Endothelial cell (in vitro differentiated cells): ENCODE data around the gene PGM1. TPM values are rescaled to one million over a fixed set of nuclear protein-coding genes. Genes with fewer than 3 reads are reported as not detected.

Experiments used
- DNase-seq: peaks from one replicate; pipeline ENCODE4 v3.0.0; 2021; ENCODE audit warnings: low spot score
- H3K27ac Mint-ChIP-seq: one replicate; pipeline ENCODE4 v1.8.0; 2021; ENCODE audit warnings: mixed read lengths, inconsistent platforms; ENCODE audit not compliant: unreplicated experiment
- H3K27me3 Mint-ChIP-seq: one replicate; pipeline ENCODE4 v1.8.0; 2021; ENCODE audit warnings: mild to moderate bottlenecking, moderate library complexity, mixed read lengths, inconsistent platforms; ENCODE audit not compliant: unreplicated experiment
- H3K36me3 Mint-ChIP-seq: one replicate; pipeline ENCODE4 v1.8.0; 2021; ENCODE audit warnings: mild to moderate bottlenecking, low read depth, mixed read lengths, inconsistent platforms; ENCODE audit not compliant: unreplicated experiment
- H3K4me1 Mint-ChIP-seq: one replicate; pipeline ENCODE4 v1.8.0; 2021; ENCODE audit warnings: mild to moderate bottlenecking, mixed read lengths, inconsistent platforms; ENCODE audit not compliant: unreplicated experiment
- H3K4me3 Mint-ChIP-seq: one replicate; pipeline ENCODE4 v1.8.0; 2021; ENCODE audit warnings: mild to moderate bottlenecking, mixed read lengths, inconsistent platforms; ENCODE audit not compliant: unreplicated experiment
- H3K9me3 Mint-ChIP-seq: one replicate; pipeline ENCODE4 v1.8.0; 2021; ENCODE audit warnings: mixed read lengths, inconsistent platforms; ENCODE audit not compliant: unreplicated experiment
- total RNA-seq: library from RNA; stranded (reverse); fragmentation: NEBNext Ultra II Directional; extraction: Animal tissue kit (Norgen Biotek cat#: 25700); gene quantifications from one replicate; pipeline ENCODE4 v1.2.1, GENCODE V29; 2021; ENCODE audit not compliant: unreplicated experiment
- TF ChIP-seq, protein P1 (sequence below): fragments of 200-600 bp; sonication (generic); IDR thresholded peaks from one replicate; pipeline ENCODE4 v1.5.0; 2021; ENCODE audit warnings: antibody characterized with exemption; ENCODE audit not compliant: unreplicated experiment

Gene PGM1
- total RNA-seq, 1 donor from 2014 or later = 30.6 TPM

DNA sequence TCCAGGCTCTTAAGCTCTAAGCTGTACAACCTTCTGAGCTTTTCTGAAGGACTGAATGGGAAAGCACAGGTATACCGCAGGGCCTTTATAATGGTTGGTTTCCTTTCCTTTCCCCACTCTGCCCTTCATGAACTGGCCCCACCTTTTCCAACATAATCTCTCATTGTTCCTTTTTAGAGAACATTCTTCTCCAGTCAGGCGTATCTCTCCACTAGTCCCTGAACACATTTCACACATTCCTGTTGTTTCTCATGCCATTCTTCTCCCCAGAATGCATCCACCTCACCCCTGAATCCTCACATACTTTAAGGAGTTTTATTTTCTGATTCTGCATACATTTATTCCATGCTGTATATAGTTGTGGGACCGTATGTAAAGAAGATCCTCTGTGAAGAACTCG is 41.3 kb downstream of the PGM1 start:
- TF ChIP-seq, protein P1, sequence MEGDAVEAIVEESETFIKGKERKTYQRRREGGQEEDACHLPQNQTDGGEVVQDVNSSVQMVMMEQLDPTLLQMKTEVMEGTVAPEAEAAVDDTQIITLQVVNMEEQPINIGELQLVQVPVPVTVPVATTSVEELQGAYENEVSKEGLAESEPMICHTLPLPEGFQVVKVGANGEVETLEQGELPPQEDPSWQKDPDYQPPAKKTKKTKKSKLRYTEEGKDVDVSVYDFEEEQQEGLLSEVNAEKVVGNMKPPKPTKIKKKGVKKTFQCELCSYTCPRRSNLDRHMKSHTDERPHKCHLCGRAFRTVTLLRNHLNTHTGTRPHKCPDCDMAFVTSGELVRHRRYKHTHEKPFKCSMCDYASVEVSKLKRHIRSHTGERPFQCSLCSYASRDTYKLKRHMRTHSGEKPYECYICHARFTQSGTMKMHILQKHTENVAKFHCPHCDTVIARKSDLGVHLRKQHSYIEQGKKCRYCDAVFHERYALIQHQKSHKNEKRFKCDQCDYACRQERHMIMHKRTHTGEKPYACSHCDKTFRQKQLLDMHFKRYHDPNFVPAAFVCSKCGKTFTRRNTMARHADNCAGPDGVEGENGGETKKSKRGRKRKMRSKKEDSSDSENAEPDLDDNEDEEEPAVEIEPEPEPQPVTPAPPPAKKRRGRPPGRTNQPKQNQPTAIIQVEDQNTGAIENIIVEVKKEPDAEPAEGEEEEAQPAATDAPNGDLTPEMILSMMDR = no peak
- no peak overlapping the region for H3K4me3 Mint-ChIP-seq
- peaks cover 7% of the 10 kb centered on the region for H3K4me1 Mint-ChIP-seq
- DNase-seq = no peak
- no peaks in the 10 kb centered on the region for H3K9me3 Mint-ChIP-seq
- H3K27ac Mint-ChIP-seq = no peak overlapping the region
- peaks cover 3% of the 10 kb centered on the region for H3K36me3 Mint-ChIP-seq
- H3K27me3 Mint-ChIP-seq = peaks cover 4% of the 10 kb centered on the region

DNA sequence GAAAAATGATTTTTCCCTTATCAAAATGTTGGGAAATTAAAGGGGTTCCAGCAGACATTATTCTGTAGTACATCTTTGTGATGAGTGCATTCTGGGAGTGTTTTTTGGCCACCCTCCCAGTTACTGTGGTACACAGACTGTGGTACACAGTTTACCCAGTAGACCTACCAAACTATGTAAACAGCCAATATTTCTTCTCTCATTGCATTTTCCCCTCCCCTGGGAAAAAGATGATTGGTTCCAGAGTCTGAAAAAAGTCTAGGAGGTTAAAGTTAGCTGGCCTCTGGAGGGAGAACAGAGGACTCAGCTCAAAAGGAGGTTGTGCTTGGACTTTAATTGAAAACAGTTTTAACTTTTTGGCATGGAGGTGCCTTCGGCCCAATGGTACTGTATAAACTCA is 42.5 kb downstream of the PGM1 start:
- H3K9me3 Mint-ChIP-seq = no peaks in the 10 kb centered on the region
- no peak overlapping the region for H3K4me3 Mint-ChIP-seq
- H3K36me3 Mint-ChIP-seq = peaks cover 3% of the 10 kb centered on the region
- peaks cover 7% of the 10 kb centered on the region for H3K4me1 Mint-ChIP-seq
- no peak overlapping the region for H3K27ac Mint-ChIP-seq
- no peak for DNase-seq
- peaks cover 4% of the 10 kb centered on the region for H3K27me3 Mint-ChIP-seq
- TF ChIP-seq, protein P1 = no peak

DNA sequence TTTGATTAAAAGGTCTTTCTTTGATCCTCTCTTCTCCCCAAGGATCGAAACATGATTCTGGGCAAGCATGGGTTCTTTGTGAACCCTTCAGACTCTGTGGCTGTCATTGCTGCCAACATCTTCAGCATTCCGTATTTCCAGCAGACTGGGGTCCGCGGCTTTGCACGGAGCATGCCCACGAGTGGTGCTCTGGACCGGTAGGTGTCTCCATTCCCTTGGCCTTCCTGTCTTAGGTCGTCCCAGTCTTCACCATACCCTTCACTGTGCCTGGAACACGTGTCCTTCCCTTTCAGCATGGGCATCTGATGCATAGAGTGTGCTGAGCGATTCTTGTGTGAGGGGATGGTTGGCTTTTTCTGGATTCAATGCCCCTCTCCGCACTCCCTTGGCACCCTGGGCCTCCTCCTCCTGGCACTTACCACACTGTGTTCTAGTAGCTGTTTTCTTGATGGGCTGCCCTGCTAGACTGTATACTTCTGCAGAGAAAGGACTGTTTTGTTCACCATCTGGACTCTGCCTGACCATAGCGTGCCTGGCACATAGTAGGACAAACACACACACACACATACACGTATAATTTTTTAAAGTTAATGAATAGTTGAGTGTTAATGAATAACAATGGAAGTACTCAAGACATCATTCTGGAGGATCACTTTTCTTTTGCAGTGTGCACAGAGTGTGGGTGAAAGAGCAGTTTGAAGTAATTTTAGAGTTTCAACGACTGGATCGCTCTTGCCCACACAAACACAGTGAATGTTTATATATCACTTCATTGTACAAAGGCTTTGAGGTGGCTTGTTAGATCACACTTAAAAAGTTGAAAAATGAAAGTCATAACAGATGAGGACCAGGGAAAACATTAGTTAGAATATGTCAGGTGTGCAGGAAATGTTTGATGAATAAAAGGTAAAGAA is 43.2 kb downstream of the PGM1 start:
- Mint-ChIP-seq H3K27me3 (peaks cover 4% of the 10 kb centered on the region), H3K4me3 (no peak overlapping the region), H3K4me1 (peaks cover 7% of the 10 kb centered on the region), H3K9me3 (no peaks in the 10 kb centered on the region), H3K36me3 (peaks cover 3% of the 10 kb centered on the region), H3K27ac (no peak overlapping the region)
- TF ChIP-seq, protein P1 = no peak
- DNase-seq = no peak

DNA sequence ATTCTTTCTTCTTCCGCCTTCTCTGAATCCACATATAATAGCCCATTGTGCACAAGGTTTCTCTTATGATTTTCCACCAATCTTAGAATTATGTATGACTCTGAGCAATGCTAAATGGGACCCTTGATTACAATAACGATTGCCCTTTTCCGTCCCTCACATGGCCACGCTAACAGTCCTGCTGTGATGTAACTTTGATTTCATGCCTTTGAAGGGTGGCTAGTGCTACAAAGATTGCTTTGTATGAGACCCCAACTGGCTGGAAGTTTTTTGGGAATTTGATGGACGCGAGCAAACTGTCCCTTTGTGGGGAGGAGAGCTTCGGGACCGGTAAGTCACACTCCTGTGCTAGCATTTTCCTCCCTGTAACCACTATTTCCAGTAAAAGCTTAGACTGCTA is 45.3 kb downstream of the PGM1 start:
- Mint-ChIP-seq H3K27me3 (peaks cover 4% of the 10 kb centered on the region), H3K27ac (no peak overlapping the region), H3K9me3 (no peaks in the 10 kb centered on the region), H3K4me1 (peaks cover 7% of the 10 kb centered on the region), H3K36me3 (peaks cover 3% of the 10 kb centered on the region), H3K4me3 (no peak overlapping the region)
- TF ChIP-seq, protein P1 = no peak
- no peak for DNase-seq

DNA sequence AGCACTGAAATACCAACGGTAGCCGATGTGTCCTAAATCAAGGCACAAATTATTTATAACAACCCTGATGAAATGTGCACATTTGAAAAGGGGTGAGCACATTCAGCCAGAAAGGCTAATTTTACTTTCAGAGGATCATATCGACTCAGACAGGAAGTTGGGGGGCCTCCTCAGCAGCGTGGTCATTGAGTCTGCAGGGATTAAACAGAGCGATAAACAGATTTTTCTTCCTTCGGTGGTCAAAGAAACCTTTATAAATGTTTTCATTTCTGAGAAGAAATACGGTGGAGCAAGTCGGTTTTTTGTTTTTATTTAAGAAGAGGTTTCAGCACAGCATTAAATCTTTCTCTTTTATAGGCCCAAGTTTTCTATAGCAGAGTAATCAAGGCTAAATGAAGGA is 45.7 kb downstream of the PGM1 start:
- DNase-seq = no peak
- no peak overlapping the region for H3K4me3 Mint-ChIP-seq
- peaks cover 3% of the 10 kb centered on the region for H3K36me3 Mint-ChIP-seq
- H3K4me1 Mint-ChIP-seq = peaks cover 7% of the 10 kb centered on the region
- TF ChIP-seq, protein P1 = no peak
- H3K27me3 Mint-ChIP-seq = peaks cover 4% of the 10 kb centered on the region
- no peaks in the 10 kb centered on the region for H3K9me3 Mint-ChIP-seq
- no peak overlapping the region for H3K27ac Mint-ChIP-seq
